ENCODE data around the gene OTOF. TPM values are rescaled to one million over a fixed set of nuclear protein-coding genes. Genes with fewer than 3 reads are reported as not detected.

OTOF gene
- total and polyA plus RNA-seq, 2 donors (not counting 3 experiments of a cell fraction or from before 2014, with no cell fraction given): 0.06 to 0.22 TPM

DNA sequence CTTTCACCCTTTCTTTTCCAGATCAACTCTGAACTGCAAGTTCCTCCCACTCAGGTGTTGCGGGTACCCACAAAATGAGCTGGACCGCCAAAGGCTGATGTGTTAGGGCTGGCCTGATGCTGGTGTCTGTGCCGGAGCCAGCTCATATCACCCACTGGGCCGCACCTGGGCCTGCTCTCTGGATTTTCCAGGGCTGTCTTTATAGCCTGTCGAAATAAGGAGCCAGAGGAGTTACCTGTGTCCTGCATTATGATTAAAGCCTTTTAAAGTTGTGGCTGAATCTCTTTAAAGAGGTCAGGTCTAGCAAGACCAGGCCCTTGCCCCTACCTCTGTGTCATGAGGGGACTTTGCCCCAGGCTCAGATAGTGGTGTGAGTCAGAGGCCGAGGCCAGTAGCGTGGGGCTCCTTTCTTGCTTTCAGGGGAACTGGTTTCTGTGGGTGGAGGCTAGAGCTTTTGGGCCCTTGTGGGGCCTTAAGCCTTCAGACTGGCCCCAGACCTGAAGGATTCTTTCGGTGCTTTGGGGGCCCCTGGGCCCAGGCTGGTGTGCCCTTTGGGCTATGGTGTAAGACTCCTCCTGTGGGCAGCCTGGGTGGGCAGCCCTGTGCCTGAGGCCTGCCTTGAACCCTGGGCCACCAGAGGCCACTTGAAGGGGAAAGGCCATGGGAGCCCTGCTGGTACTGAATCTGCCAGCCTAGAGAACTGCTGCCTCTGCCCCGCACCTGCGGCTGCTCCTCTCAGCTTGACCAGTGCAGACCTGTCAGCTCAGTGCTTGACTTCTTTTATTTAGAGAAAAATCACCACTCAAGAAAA lies 21.3 kb downstream of the OTOF start:
- no TSS peak for BruUV-seq (replicated peaks)
- Histone ChIP-seq H3K4me1 (ENCODE audit: control insufficient read depth, extremely low read depth, insufficient read depth, low read length) (peaks cover 16% of the 10 kb centered on the region), H3K9me1 (replicated peaks; ENCODE audit: control insufficient read depth, extremely low read depth, insufficient read depth, low read length) (no peaks in the 10 kb centered on the region), H2AFZ (ENCODE audit: low read depth, low read length) (no peak overlapping the region), H3K4me3 (replicated peaks in 1 of 3; ENCODE audit: insufficient read depth in 1 of 3, low read depth in 1 of 3, low read length in 3 of 3) (no peak overlapping the region), H3K9me3 (replicated peaks; ENCODE audit: control insufficient read depth, insufficient read depth, low read length) (no peaks in the 10 kb centered on the region), H3K9ac (replicated peaks; ENCODE audit: extremely low read depth, insufficient read depth, low read length) (no peak overlapping the region), H3K27me3 (ENCODE audit: control insufficient read depth in 2 of 2, insufficient read depth in 2 of 2, low read length in 2 of 2) (no peaks in the 10 kb centered on the region), H3K4me2 (ENCODE audit: insufficient read depth, low read length) (no peak overlapping the region), H4K20me1 (replicated peaks; ENCODE audit: control insufficient read depth, extremely low read depth, insufficient read depth, low read length) (no peaks in the 10 kb centered on the region), H3K36me3 (ENCODE audit: control insufficient read depth in 2 of 2, extremely low read depth in 1 of 2, insufficient read depth in 2 of 2, low read length in 2 of 2) (no peaks in the 10 kb centered on the region), H3K79me2 (ENCODE audit: control insufficient read depth, insufficient read depth, low read length) (no peaks in the 10 kb centered on the region), H3K27ac (ENCODE audit: insufficient read depth, low read depth, low read length) (no peak overlapping the region)
- no peak for TF ChIP-seq GATA2 (IDR thresholded peaks at IDR 0.05; ENCODE audit: insufficient read depth, insufficient read length, low read depth, low read length)
- no peak for TF ChIP-seq JUN (IDR thresholded peaks at IDR 0.05; ENCODE audit: borderline replicate concordance, insufficient read depth, insufficient read length, low read depth)
- TF ChIP-seq POLR2AphosphoS5 (IDR thresholded peaks at IDR 0.05; ENCODE audit: insufficient read depth, low read depth, low read length): no peak
- no peak for TF ChIP-seq MYC (IDR thresholded peaks at IDR 0.05; ENCODE audit: low read depth, low read length)
- TF ChIP-seq, protein P1, sequence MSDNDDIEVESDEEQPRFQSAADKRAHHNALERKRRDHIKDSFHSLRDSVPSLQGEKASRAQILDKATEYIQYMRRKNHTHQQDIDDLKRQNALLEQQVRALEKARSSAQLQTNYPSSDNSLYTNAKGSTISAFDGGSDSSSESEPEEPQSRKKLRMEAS (IDR thresholded peaks at IDR 0.05; ENCODE audit: insufficient read depth, insufficient read length): no peak
- no peak for TF ChIP-seq FOS (IDR thresholded peaks at IDR 0.05; ENCODE audit: borderline replicate concordance, insufficient read depth, low read length)
- no peak for TF ChIP-seq EZH2 (IDR thresholded peaks at IDR 0.05; ENCODE audit: borderline replicate concordance, low read depth, low read length, severe bottlenecking)
- no peak for TF ChIP-seq POLR2A (IDR thresholded peaks at IDR 0.05; ENCODE audit: low read depth, low read length)
- TF ChIP-seq, protein P2, sequence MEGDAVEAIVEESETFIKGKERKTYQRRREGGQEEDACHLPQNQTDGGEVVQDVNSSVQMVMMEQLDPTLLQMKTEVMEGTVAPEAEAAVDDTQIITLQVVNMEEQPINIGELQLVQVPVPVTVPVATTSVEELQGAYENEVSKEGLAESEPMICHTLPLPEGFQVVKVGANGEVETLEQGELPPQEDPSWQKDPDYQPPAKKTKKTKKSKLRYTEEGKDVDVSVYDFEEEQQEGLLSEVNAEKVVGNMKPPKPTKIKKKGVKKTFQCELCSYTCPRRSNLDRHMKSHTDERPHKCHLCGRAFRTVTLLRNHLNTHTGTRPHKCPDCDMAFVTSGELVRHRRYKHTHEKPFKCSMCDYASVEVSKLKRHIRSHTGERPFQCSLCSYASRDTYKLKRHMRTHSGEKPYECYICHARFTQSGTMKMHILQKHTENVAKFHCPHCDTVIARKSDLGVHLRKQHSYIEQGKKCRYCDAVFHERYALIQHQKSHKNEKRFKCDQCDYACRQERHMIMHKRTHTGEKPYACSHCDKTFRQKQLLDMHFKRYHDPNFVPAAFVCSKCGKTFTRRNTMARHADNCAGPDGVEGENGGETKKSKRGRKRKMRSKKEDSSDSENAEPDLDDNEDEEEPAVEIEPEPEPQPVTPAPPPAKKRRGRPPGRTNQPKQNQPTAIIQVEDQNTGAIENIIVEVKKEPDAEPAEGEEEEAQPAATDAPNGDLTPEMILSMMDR (IDR thresholded peaks at IDR 0.05; ENCODE audit: extremely low read depth in 1 of 2, insufficient read depth in 1 of 2, low read depth in 1 of 2, low read length in 2 of 2): no peak
- dilution Hi-C loops (cut with MboI; ENCODE audit: extremely low pct_ligation_motif_present, low sequenced_read_pairs) (no loop called here), intact Hi-C loops (cut with micrococcal nuclease) (loop anchor here (1.0 kb wide), 1 partner anchor 111 kb away; no protein-coding TSS in a partner anchor)
- CTCF ChIA-PET: interaction anchor here (1.1 to 1.9 kb wide), 2 partner anchors 11 to 12 kb away, joined by 3 to 6 read pairs; no protein-coding TSS in a partner anchor
- no peak for FAIRE-seq
- POLR2A ChIA-PET: no interaction called here
- no peak for DNase-seq (ENCODE audit: low read depth, low spot score)

All from endothelial cell of umbilical vein (primary cell).